Upper lobe of left lung (tissue), 4 donors: ENCODE data around the gene SPOCK1.

Experiments
- POLR2A ChIP-seq, 4 donors: fragments of 450-650 bp; IDR thresholded peaks; one replicate each; pipeline ENCODE4 v1.5.1; 2016 to 2017; ENCODE audit warnings: antibody characterized with exemption in 4 of 4, mild to moderate bottlenecking in 2 of 4
- TF ChIP-seq, protein P1 (sequence below), 6 experiments: fragments of 450-650 bp in 4 of 6; fragments of 200-600 bp in 2 of 6; sonication (generic) in 2 of 6; IDR thresholded peaks; one replicate each; pipeline ENCODE4 v1.5.1; 2016 to 2019; ENCODE audit warnings: antibody characterized with exemption in 6 of 6

DNA sequence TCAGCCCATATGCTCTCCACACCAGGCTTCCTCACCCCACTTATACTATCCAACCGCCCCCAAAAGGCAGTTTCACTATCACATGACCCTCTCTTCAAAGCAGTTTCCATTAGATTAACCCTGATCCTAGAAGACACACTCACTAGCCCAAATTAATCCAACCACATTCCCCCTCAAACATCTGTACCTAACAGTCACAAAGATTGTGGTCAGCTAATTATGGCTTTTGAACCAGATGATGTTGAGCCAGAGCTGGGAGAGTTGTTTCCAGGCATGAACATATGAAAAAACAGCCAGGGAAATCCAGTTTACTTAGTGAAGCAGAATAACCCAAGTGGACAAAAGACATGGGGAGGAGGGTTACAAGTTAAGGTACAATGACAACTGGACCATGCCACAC lies 131.2 kb downstream of the SPOCK1 start:
- TF ChIP-seq POLR2A (IDR thresholded peaks at IDR 0.05), result no peak
- TF ChIP-seq, protein P1, sequence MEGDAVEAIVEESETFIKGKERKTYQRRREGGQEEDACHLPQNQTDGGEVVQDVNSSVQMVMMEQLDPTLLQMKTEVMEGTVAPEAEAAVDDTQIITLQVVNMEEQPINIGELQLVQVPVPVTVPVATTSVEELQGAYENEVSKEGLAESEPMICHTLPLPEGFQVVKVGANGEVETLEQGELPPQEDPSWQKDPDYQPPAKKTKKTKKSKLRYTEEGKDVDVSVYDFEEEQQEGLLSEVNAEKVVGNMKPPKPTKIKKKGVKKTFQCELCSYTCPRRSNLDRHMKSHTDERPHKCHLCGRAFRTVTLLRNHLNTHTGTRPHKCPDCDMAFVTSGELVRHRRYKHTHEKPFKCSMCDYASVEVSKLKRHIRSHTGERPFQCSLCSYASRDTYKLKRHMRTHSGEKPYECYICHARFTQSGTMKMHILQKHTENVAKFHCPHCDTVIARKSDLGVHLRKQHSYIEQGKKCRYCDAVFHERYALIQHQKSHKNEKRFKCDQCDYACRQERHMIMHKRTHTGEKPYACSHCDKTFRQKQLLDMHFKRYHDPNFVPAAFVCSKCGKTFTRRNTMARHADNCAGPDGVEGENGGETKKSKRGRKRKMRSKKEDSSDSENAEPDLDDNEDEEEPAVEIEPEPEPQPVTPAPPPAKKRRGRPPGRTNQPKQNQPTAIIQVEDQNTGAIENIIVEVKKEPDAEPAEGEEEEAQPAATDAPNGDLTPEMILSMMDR (IDR thresholded peaks at IDR 0.05), result no peak
